Measurements from ENCODE around the gene RAMP2. TPM values are rescaled to one million over a fixed set of nuclear protein-coding genes. Genes with fewer than 3 reads are reported as not detected.

The RAMP2 gene
- total RNA-seq, 1 experiment from 2014 or later, result 10.9 TPM

DNA sequence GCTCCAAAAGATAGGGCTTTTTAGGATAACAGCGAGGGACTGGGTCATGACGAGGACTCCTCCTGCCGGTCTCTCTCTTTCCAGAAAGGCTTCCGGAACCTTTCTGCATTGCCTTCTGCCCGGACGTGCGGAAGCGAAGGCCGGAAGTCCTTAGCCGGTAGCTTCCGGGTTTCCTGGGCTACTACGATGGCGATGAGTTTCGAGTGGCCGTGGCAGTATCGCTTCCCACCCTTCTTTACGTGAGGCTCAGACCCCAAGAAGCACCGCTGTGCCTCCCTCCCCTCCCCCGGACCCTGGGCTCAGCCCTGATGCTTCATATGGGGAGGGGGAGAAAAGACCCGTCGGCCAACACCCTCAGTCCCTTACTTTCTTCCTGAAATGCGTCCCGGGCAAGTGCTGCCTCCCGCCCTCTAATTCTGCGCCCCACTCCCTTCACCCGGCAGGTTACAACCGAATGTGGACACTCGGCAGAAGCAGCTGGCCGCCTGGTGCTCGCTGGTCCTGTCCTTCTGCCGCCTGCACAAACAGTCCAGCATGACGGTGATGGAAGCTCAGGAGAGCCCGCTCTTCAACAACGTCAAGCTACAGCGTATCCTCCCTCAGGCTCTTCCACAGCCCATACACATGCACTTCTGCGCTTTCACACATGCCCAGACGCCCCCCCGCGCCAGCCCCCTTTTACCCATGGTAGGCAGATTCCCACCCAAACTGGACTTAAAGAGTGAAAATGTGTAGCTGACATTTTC is 12.4 kb downstream of the RAMP2 start, which contains the start of gene VPS25 (continued):
- TF ChIP-seq, protein P1, sequence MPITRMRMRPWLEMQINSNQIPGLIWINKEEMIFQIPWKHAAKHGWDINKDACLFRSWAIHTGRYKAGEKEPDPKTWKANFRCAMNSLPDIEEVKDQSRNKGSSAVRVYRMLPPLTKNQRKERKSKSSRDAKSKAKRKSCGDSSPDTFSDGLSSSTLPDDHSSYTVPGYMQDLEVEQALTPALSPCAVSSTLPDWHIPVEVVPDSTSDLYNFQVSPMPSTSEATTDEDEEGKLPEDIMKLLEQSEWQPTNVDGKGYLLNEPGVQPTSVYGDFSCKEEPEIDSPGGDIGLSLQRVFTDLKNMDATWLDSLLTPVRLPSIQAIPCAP (CRISPR knock-in tag; IDR thresholded peaks at IDR 0.05), result 0 out of 2 replicates have a peak, but pooled peaks have one; percentile 47
- TF ChIP-seq, protein P2, sequence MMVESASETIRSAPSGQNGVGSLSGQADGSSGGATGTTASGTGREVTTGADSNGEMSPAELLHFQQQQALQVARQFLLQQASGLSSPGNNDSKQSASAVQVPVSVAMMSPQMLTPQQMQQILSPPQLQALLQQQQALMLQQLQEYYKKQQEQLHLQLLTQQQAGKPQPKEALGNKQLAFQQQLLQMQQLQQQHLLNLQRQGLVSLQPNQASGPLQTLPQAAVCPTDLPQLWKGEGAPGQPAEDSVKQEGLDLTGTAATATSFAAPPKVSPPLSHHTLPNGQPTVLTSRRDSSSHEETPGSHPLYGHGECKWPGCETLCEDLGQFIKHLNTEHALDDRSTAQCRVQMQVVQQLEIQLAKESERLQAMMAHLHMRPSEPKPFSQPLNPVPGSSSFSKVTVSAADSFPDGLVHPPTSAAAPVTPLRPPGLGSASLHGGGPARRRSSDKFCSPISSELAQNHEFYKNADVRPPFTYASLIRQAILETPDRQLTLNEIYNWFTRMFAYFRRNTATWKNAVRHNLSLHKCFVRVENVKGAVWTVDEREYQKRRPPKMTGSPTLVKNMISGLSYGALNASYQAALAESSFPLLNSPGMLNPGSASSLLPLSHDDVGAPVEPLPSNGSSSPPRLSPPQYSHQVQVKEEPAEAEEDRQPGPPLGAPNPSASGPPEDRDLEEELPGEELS (CRISPR knock-in tag; IDR thresholded peaks at IDR 0.05), result peak; percentile 39; the same call in 1 of the 2 replicates
- 0 out of 2 replicates have a peak, but pooled peaks have one; percentile 42 for TF ChIP-seq NFE2L1 (CRISPR knock-in tag; IDR thresholded peaks at IDR 0.05)

DNA sequence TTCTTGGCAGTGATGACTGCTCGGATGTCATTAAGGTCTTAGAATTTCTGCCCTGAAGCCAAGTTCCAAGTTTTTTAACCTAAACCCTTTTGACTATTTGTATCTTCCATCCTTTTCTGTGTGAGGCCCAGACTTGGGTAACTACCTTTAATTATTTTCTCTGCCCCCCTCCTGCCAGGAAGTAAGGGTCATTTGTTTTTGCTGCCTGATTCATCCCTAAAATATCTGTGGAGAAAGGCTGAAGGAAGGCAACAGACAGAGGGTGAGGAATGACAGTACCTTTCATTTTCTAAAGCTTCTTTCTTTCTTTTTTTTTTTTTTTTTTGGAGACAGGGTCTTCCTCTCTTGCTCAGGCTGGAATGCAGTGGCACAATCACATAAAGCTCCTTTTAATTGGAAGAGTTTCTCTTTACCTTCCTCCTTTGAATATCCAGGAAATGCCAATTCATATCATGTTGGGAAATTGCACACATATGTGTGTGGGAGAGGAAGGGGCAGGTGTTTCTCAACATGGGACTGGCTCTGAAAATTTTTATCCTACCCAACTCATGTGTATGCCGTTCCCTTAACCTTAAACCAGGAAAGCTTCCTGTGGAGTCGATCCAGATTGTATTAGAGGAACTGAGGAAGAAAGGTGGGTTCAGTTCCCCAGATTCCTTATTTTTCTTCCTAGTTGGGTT is 13.2 kb downstream of the RAMP2 start:
- no peak for TF ChIP-seq MYBL2 (CRISPR knock-in tag; IDR thresholded peaks at IDR 0.05)
- TF ChIP-seq, protein P3, sequence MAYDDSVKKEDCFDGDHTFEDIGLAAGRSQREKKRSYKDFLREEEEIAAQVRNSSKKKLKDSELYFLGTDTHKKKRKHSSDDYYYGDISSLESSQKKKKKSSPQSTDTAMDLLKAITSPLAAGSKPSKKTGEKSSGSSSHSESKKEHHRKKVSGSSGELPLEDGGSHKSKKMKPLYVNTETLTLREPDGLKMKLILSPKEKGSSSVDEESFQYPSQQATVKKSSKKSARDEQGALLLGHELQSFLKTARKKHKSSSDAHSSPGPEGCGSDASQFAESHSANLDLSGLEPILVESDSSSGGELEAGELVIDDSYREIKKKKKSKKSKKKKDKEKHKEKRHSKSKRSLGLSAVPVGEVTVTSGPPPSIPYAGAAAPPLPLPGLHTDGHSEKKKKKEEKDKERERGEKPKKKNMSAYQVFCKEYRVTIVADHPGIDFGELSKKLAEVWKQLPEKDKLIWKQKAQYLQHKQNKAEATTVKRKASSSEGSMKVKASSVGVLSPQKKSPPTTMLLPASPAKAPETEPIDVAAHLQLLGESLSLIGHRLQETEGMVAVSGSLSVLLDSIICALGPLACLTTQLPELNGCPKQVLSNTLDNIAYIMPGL (CRISPR knock-in tag; IDR thresholded peaks at IDR 0.05), result no peak
- TF ChIP-seq, protein P4, sequence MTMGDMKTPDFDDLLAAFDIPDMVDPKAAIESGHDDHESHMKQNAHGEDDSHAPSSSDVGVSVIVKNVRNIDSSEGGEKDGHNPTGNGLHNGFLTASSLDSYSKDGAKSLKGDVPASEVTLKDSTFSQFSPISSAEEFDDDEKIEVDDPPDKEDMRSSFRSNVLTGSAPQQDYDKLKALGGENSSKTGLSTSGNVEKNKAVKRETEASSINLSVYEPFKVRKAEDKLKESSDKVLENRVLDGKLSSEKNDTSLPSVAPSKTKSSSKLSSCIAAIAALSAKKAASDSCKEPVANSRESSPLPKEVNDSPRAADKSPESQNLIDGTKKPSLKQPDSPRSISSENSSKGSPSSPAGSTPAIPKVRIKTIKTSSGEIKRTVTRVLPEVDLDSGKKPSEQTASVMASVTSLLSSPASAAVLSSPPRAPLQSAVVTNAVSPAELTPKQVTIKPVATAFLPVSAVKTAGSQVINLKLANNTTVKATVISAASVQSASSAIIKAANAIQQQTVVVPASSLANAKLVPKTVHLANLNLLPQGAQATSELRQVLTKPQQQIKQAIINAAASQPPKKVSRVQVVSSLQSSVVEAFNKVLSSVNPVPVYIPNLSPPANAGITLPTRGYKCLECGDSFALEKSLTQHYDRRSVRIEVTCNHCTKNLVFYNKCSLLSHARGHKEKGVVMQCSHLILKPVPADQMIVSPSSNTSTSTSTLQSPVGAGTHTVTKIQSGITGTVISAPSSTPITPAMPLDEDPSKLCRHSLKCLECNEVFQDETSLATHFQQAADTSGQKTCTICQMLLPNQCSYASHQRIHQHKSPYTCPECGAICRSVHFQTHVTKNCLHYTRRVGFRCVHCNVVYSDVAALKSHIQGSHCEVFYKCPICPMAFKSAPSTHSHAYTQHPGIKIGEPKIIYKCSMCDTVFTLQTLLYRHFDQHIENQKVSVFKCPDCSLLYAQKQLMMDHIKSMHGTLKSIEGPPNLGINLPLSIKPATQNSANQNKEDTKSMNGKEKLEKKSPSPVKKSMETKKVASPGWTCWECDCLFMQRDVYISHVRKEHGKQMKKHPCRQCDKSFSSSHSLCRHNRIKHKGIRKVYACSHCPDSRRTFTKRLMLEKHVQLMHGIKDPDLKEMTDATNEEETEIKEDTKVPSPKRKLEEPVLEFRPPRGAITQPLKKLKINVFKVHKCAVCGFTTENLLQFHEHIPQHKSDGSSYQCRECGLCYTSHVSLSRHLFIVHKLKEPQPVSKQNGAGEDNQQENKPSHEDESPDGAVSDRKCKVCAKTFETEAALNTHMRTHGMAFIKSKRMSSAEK (CRISPR knock-in tag; IDR thresholded peaks at IDR 0.05; ENCODE audit: borderline replicate concordance), result no peak
- no peak for TF ChIP-seq NR3C1 (CRISPR knock-in tag; conservative IDR thresholded peaks at IDR 0.05; ENCODE audit: low read depth)
- TF ChIP-seq GRHL2 (CRISPR knock-in tag; IDR thresholded peaks at IDR 0.05; ENCODE audit: insufficient replicate concordance, severe bottlenecking), result no peak
- TF ChIP-seq ZNF416 (CRISPR knock-in tag; IDR thresholded peaks at IDR 0.05), result no peak
- no peak for TF ChIP-seq SP1 (CRISPR knock-in tag; conservative IDR thresholded peaks at IDR 0.05)
- H3K9me3 Mint-ChIP-seq, result no peaks in the 10 kb centered on the region
- ATAC-seq (no peak), DNase-seq (ENCODE audit: low spot score) (no peak)
- peak overlapping the region; percentile 99 for H3K4me3 Mint-ChIP-seq
- H3K36me3 Mint-ChIP-seq, result peaks cover 30% of the 10 kb centered on the region
- H3K27me3 Mint-ChIP-seq (ENCODE audit: low read depth), result no peaks in the 10 kb centered on the region
- ChIA-PET CTCF (interaction anchor here (0.5 to 2.9 kb wide), 7 partner anchors 11 to 927 kb away, joined by 4 to 44 read pairs (median 8); partner anchors contain the start of genes BECN1, PSMC3IP and RAMP2), POLR2A (interaction anchor here (1.4 to 1.6 kb wide), 2 partner anchors 14 to 24 kb away, joined by 5 to 8 read pairs; partner anchors contain the start of genes CNTD1, COA3 and RAMP2)
- peaks cover 8% of the 10 kb centered on the region for H3K4me1 Mint-ChIP-seq
- H3K27ac Mint-ChIP-seq, result peak overlapping the region; percentile 97

DNA sequence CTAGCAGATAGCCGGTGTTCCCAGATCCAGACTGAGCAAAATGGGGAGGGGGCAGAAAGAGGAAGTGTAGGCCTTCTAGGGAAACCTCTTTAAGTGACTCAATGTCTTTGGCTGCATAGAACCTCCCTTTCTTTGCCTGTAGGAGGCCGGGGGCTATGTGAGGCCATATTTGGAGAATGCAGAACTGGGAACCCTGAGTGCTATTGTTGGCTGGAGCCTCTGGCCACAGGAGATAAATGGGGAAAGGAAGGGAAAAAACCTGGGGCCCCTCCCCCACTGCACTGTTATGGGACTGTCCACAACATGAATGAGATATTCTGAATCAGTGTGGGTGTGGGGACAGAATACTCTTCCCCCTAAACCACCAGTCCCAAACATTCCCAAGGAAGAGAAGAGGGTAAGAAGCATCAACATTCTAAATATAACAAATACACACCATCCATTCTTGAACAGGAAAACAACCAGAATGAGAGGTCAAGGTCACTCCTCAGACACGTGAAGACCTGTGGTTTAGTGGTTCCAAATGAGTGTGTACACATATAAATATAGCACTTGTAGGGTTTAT is 14.6 kb downstream of the RAMP2 start:
- Mint-ChIP-seq H3K4me1 (peaks cover 15% of the 10 kb centered on the region), H3K27ac (no peak overlapping the region), H3K9me3 (no peaks in the 10 kb centered on the region), H3K27me3 (ENCODE audit: low read depth) (no peaks in the 10 kb centered on the region), H3K36me3 (peaks cover 30% of the 10 kb centered on the region), H3K4me3 (peak overlapping the region; percentile 99; the same call in 1 of the 2 replicates)
- no peak for ATAC-seq
- ChIA-PET POLR2A (no interaction called here), CTCF (no interaction called here)
- no peak for DNase-seq (ENCODE audit: low spot score)
- no peak for TF ChIP-seq ZNF317 (CRISPR knock-in tag; IDR thresholded peaks at IDR 0.05; ENCODE audit: borderline replicate concordance, low read depth)
- TF ChIP-seq FOXJ3 (CRISPR knock-in tag; IDR thresholded peaks at IDR 0.05; ENCODE audit: borderline replicate concordance), result no peak
- no peak for TF ChIP-seq ESRRA (CRISPR knock-in tag; IDR thresholded peaks at IDR 0.05; ENCODE audit: borderline replicate concordance)
- TF ChIP-seq, protein P5, sequence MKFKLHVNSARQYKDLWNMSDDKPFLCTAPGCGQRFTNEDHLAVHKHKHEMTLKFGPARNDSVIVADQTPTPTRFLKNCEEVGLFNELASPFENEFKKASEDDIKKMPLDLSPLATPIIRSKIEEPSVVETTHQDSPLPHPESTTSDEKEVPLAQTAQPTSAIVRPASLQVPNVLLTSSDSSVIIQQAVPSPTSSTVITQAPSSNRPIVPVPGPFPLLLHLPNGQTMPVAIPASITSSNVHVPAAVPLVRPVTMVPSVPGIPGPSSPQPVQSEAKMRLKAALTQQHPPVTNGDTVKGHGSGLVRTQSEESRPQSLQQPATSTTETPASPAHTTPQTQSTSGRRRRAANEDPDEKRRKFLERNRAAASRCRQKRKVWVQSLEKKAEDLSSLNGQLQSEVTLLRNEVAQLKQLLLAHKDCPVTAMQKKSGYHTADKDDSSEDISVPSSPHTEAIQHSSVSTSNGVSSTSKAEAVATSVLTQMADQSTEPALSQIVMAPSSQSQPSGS (CRISPR knock-in tag; IDR thresholded peaks at IDR 0.05; ENCODE audit: borderline replicate concordance, low read depth), result no peak
- TF ChIP-seq ZNF396 (CRISPR knock-in tag; IDR thresholded peaks at IDR 0.05; ENCODE audit: borderline replicate concordance), result no peak
- TF ChIP-seq NFYB (CRISPR knock-in tag; conservative IDR thresholded peaks at IDR 0.05; ENCODE audit: low read depth), result no peak
